Measurements from ENCODE around the gene IKZF2.
A peak's percentile ranks its signal among the peaks of the same experiment; 100 is the strongest.

Gene IKZF2

DNA sequence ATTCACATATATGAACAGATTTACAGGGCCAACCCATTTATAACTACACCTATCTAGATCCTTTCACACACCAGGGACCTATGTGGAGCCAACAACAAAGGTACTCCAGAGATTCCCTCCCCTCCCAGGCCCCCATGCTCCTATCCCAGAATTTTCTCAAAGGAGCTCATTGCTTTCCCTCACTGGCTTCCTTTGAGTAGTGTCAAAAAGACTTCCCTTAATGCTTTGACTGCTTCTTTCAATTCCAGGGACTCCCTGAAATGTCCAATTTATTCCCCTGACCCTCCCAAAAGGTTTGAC lies 46.6 kb downstream of the IKZF2 start:
- TF ChIP-seq, protein P1, sequence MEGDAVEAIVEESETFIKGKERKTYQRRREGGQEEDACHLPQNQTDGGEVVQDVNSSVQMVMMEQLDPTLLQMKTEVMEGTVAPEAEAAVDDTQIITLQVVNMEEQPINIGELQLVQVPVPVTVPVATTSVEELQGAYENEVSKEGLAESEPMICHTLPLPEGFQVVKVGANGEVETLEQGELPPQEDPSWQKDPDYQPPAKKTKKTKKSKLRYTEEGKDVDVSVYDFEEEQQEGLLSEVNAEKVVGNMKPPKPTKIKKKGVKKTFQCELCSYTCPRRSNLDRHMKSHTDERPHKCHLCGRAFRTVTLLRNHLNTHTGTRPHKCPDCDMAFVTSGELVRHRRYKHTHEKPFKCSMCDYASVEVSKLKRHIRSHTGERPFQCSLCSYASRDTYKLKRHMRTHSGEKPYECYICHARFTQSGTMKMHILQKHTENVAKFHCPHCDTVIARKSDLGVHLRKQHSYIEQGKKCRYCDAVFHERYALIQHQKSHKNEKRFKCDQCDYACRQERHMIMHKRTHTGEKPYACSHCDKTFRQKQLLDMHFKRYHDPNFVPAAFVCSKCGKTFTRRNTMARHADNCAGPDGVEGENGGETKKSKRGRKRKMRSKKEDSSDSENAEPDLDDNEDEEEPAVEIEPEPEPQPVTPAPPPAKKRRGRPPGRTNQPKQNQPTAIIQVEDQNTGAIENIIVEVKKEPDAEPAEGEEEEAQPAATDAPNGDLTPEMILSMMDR (IDR thresholded peaks at IDR 0.05): no peak
- Histone ChIP-seq H3K27ac (no peak overlapping the region), H3K4me3 (no peak overlapping the region)
- DNase-seq (ENCODE audit: low spot score): no peak

DNA sequence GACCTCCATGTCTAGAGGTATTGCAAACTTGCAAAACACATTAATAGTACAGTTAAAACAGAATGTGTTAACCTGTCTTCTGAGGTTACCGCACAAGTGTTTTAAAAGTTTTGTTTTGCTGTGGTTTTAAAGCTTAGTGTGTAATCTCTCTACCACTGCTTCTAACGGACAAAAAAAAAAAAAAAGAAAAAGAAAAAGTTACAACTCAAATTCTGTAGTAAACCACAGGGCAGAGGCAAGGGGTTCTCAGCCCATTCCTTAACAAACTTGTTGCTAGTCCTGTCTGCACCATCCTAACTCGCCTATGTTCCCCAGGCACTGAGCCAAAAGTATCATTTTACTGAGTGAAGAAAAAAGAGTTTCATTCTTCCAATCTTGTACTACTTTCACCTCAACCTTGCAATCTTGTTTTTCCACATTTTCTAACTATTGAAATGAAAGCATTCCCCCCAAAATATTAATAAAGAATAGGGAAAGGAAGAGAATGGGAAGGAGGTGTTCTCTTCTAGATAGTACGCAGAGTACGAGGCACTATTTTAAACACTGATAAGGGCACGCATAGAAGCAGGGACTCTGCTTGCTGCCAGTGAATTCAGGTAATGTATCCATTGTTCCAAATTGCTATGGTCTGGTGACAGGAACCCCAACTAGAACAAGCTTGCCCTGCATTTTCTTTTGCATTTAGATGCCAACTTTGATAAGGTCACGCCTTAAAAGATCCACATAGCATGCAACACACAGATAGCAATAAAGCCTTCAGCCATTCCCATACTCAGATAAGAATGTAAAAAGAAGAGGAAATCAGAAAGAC lies 47.1 kb downstream of the IKZF2 start:
- H3K27ac ChIP-seq: no peak overlapping the region
- TF ChIP-seq, protein P1 (IDR thresholded peaks at IDR 0.05): no peak
- peak overlapping the region; percentile 22 for H3K4me3 ChIP-seq
- no peak for DNase-seq (ENCODE audit: low spot score)

DNA sequence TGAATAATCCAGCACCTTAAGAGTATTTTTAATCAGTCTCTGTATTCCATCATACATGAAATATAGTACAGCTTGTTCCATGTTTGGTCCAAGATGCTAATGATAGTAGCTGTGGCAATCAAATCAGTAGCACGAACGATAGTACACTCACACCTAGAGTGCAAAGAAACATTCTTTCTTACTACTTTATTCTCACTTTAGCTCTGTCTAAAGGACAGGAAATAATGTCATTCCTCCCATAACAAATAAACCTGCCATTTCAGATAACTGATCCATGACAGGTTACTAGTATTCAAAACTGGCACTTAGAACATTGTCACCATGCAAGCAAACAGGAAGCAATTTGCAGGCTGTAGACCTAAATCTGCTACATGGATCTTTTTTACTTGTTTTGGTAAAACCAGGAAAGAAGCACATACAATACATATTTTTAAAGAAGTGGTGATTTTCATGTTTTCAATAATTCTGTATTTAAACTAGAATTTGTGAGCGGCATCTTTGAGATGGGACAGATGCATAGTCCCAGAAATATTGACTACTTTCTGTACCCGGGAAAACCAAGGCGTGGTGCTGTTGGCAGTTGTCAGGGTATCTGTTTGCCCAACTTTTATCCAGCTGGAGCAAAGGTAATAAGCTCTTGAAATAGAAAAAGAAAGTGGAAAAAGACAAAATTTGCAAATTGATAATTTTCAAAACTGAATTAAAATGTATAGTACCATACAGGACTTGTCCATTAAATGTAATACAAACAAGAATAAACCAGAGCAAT lies 49.5 kb downstream of the IKZF2 start:
- Histone ChIP-seq H3K27ac (no peak overlapping the region), H3K4me3 (no peak overlapping the region)
- no peak for DNase-seq (ENCODE audit: low spot score)
- TF ChIP-seq, protein P1 (IDR thresholded peaks at IDR 0.05): no peak

DNA sequence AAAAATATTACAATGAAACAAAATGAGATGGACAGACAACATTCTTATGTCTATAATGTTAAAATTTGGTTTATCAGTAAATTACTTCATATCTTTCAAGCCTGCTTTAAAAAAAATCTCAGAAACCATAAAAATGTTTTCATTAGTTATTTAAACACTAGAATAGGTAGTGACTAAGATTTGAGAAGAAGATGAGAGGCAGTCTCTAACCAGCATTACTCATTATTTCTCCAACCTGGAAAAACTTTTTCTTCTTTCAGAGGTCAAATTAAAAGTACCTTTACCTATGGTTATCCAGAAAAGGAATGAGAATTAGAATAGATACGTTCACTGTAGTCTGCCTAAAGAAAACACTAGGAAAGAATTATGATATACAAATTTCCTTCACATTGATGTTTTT lies 50.3 kb downstream of the IKZF2 start:
- no peak overlapping the region for H3K27ac ChIP-seq
- TF ChIP-seq, protein P1 (IDR thresholded peaks at IDR 0.05): no peak
- DNase-seq (ENCODE audit: low spot score): no peak
- H3K4me3 ChIP-seq: no peak overlapping the region

DNA sequence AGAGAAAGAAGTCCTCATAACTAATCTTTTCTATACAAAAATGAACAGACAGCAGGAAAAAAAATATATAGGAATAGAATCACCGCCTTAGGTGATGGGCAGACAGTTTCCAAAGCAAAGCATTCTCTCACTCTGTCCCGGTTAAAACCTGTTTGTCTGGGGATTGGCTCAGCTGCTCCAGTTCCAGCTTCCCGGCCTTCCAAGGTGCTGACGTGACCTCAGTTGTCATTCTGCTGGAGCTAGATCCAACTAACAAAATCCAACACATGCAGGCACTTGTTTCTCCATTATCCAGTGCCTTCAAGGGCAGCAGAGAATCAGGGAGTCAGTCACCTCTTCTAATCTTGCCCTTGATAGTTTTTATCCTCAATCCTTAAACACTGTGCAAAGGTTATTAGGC lies 52.8 kb downstream of the IKZF2 start:
- H3K27ac ChIP-seq: no peak overlapping the region
- DNase-seq (ENCODE audit: low spot score): no peak

DNA sequence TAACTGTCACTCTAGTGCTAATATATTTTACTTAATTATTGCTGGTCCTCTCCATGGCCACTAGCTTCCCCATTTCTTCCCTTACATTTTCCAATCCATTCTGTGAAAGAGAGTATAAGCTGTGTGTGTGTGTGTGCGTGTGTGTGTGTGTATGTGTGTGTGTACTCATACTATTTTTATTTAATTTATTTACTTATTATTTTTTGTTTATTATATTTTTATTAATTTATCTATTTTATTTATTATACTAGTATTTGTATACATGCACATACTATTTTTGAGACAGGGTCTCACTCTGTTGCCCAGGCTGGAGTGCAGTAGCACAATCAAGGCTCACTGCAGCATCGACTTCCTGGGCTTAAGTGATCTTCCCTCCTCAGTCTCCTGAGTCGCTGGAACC lies 59.6 kb downstream of the IKZF2 start:
- TF ChIP-seq, protein P1 (IDR thresholded peaks at IDR 0.05): no peak
- no peak overlapping the region for H3K27ac ChIP-seq
- no peak overlapping the region for H3K4me3 ChIP-seq
- no peak for DNase-seq (ENCODE audit: low spot score)

More for the DNA sequence above, 52.8 kb downstream of the IKZF2 start:
- H3K4me3 ChIP-seq: no peak overlapping the region
- TF ChIP-seq, protein P1 (IDR thresholded peaks at IDR 0.05): no peak

DNA sequence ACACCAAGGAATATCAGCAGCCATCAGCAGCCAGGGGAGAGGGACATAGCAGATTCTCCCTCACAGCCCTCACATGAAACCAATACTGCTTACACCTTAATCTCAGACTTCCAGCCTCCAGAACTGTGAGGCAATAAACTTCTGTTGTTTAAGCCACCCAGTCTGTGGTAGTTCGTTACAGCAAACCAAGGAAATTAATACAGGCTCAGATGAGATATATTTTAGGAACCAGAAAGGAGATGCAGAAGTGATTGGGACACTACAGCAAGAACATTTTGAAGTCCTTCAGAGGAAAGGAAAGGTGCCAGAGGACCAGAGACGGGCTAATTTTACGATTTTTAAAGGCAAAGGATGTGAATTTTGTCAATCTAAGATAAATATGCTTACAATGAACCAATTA lies 60.6 kb downstream of the IKZF2 start:
- TF ChIP-seq, protein P1 (IDR thresholded peaks at IDR 0.05): no peak
- Histone ChIP-seq H3K4me3 (no peak overlapping the region), H3K27ac (no peak overlapping the region)
- no peak for DNase-seq (ENCODE audit: low spot score)
